CMK (cell line): ENCODE results near the gene GNAO1.

Experiments used
- DNase-seq: peaks from one replicate; pipeline ENCODE4 v3.0.0-alpha.2; 2010; ENCODE audit warnings: low read depth

GNAO1 gene

DNA sequence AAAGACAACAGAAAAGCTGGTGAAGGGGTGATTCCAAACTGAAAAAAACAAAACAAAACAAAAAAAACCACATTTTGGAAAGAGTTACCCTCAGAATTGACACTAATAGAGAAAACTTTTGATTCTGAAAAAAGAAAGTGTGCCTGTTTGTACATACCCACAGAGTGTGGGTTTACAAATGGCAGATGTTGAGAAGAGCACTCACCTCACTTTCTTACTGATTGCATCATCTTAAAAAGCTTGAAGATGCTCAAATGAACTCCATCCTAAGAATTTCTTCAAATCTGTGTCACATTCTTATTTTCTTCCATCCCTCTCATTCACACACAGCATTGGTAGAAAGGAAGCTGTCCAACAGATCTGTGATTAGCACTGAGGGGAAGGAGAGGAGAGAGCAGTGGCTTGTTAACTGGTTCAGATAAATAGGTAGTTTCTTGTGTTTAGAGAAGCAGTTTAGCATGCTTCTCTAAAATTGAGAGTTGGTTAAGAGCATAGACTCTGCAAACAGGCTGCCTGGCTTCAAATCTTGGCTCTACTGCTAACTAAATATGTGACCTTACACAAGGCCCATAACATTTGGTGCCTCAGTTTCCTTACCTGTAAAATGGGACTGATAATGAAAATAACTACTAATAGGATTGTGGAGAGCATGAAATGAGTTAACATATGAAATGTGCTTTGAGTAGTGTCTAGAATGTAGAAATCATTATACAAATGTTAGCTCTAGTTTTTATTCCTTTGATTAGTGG, 6.9 kb downstream of the GNAO1 start:
- DNase-seq: no peak

DNA sequence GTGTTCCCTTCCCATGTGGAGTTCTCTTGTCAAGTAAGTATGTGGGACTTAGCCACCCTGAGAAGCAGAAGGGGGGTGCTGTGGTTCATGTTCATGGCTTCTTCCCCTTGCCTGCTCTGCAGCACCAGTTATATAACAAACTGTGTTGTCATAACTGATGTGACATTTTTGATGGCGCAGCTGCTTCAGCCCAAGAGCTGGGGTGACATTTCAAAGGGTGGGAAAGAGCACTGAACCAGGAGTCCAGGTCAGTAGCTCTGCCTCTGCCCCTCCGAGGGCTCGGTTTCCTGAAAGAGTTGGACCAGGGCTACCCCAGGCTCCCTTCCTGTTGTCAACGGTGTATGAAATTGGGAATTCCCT, 7.4 kb downstream of the GNAO1 start:
- DNase-seq: no peak

- no peak for DNase-seq
These were observed 7.9 kb downstream of the GNAO1 start for GRCh38 chr16:56199164-56199563.

DNA sequence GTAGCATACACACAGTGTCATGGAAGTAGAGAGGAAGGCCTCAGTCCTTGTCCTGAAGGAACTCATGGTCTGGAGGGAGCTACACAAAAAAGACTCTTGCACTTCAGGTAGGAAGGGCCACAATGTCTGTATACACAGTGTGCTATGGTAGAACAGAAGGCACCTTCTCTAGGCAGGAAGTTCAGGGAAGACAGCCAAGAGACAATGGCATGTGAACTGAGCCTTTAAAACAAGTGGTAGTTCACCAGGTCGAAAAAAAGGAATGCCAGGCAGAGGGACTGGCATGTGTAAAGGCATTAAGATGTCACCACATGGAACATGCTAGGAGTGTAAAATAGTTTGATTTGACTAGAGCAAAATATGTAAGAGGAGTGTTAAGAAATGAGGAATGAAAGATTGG, 9.7 kb downstream of the GNAO1 start:
- DNase-seq: no peak

DNA sequence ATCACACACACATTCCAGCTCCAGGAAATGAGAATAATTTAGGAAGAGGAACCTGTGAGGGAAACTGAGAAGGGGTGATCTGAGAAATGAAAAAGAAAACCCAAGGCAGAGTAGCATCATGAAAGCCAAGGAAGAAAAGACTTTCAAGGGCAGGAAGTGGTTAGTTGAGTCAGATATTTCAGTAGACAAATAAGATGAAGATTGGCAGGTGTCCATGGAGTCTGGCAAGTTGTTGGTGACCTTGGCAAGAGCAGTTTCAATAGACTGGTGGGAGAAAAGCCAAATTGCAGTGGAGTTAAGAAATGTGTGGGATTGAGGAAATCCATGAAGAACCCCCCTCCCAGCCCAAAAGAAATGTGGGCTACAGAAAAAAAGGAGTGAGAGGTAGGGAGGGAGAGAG, 10.7 kb downstream of the GNAO1 start:
- DNase-seq: no peak

DNA sequence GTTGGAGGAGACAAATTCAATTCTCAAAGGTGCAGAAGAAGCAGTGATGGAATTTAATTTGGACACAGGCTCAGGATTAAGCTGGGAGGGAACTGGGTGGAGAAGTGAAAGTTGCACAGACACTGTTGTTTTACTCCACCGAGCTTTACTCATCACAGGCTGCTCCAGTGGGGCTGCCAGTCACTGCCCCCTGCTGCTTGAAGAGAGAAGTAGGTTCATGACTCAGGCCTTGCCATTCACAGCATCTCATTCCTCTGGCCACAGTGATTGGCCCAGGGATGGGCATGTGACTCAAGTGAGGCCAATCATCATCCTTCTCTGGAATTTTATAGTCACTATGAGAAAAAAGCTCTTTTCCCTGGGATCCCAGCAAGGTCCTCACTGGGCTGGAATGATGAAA, 11.8 kb downstream of the GNAO1 start:
- peak; percentile 22 for DNase-seq

GRCh38 chr16:56204816-56205215, 13.5 kb downstream of the GNAO1 start:
- DNase-seq: no peak

GRCh38 chr16:56206951-56207350, 15.7 kb downstream of the GNAO1 start:
- DNase-seq: no peak

GRCh38 chr16:56207421-56207820, 16.1 kb downstream of the GNAO1 start:
- no peak for DNase-seq

GRCh38 chr16:56211435-56211981, 20.2 kb downstream of the GNAO1 start:
- DNase-seq: no peak

DNA sequence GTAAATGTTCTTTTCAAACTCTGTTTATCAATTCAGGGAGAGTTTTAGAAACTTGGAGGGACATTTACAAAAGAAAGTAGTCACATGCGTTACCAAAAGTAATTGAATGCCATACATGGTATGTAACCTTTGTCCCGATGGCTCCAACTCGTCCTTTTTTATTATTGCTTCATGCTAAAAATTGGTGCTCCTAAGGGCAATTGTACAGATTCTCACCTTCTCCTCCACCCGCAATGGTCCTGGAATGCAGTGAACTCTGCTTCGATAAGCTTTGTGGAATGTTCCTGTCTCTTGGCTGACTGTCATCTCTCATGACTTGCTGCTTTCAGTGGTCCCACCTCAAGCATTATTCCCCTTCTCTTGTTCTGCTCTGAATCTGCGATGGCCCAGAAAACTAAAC, 20.9 kb downstream of the GNAO1 start:
- no peak for DNase-seq

- DNase-seq: no peak
These were observed 30.7 kb downstream of the GNAO1 start for GRCh38 chr16:56221995-56222394.

GRCh38 chr16:56222474-56222997, 31.2 kb downstream of the GNAO1 start:
- DNase-seq: no peak

DNA sequence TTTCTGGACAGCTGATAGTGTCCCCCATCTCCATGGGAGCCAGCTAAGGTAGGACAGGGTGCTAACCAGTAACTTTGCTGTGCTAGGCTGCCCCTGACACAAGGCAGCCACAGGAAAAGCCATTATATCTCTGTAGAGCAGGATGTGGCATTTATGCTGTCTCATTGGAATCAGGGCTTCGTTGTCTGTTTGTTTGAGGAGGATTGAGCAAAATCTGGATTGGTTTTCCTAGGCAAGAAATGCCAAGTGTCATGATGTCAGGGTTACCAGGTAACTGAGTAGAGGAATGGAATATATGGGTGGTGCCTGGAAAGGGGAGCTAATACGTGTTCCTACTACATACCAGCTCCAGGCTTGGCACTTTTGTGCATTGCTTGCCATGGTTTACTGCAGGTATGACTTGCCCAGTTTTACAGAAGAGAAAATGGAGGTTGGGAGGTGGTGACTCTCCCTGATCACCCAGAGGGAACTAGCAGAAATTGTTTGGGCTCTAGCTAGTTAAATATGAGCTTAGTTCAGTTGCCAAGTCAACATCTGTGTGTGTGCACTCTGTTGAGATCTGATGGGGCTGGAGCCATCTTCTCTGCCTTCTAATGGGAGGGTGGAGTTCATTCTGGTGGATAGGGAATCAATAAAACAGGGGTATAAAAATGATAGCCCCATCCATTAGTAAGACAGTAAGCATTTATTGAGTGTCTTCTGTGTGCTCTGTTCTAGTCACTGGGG, 33.9 kb downstream of the GNAO1 start:
- DNase-seq: no peak

DNA sequence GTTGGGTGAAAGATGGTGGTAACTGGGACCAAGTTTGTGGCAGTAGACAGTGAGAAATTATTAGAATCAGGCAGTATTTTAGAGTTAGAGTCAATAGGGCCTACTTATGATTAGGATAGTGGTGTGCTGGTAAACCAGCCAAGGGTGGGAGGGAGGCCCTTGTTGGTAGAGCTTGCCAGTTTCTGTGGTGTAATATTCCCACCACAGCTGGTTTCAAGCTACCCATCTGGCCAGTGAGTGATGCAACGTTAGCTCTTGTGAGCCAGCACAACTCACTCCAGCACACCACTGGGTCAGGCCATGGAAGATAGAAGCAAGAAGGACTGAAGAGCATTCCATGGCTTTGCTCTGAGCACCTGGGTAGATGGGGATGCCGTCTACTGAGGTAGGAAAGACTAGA, 34.9 kb downstream of the GNAO1 start:
- no peak for DNase-seq

DNA sequence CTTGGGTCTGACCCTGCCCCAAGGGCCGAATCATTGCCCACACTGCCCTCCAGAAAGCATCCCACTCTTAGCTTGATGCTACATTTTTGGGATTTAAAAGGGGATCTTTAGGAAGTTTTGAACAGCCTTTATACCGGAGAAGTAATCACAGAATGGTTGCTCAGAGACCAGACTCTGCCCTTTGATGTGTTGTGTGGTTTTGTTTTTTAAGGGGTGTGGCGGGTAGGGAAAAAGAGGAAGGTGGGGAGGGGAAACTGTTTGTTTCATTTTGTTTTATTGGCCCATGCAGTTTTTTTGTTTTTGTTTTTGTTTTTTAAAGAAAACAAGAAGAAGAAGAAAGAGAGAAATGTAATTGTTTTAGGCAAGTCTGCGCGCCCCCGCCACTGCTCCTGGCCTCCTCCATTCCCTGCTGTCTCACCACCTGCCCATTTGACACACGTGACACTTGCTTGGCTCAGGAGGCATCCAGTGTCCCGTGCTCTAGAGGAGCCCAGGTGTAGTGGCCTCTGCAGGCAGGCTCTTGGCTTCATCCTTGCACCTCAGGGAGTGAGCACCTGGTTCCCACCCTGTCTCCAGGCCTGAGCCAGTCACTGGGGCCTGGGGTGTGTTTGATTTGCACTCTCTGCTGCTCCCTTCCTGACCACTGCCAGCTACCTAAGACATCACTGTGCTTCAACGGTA, 35.7 kb downstream of the GNAO1 start:
- no peak for DNase-seq

GRCh38 chr16:56227936-56228335, 36.6 kb downstream of the GNAO1 start:
- DNase-seq: no peak

DNA sequence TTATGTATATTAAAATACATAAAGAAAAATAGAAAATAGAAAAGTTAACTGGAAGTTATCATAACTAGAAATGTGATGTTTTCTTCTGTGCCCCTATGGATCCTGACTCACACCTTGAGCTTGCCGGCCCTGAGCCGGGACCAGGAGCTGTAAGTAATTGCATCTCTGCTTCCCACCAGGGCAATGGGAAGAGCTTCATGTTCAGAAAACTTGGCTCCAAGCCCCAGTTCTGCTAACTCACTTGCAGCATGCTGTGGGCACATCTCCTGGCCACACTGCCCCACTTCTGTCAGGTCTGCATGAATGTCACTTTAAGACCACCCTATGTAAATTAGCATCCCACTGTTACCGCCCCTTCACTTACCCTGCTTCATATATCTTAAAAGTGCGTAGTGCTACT, 37.2 kb downstream of the GNAO1 start:
- DNase-seq: no peak

DNA sequence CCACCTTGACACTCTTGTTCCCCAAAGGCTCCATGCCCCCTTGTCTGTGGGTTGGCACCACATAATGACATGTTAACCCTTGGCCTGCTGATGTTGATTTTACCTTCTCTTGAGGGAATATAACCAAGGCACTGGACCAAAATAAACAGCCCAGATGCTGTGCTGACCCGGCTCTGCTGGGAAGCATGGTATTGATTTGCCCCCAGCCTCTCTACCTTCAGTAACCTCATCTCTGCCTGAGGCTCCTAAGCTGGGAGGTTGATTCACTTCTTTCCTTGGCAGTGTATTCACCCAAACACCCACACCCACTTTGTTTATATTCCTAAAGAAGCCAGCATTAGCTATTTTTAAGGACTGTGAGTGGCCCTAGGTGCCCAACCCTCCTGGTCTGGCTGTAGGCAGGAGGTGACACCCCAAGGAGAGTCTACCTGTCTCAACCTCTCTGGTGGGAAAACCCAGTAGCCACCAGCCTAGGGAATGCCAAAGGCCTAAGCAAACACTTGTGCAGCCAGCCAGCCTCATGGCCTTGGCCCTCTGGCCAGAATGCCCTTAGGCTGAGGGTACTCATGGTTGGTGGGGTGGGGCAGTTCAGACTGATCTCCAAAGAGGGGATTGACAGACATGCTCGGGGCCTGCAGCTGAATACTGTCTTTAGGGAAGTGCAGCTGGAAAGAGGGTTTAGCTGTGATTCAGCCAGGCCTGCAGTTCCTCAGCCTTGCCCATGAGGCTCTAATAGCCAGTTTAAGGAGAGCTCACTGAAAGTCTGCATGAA, 42.7 kb downstream of the GNAO1 start:
- DNase-seq: no peak

DNA sequence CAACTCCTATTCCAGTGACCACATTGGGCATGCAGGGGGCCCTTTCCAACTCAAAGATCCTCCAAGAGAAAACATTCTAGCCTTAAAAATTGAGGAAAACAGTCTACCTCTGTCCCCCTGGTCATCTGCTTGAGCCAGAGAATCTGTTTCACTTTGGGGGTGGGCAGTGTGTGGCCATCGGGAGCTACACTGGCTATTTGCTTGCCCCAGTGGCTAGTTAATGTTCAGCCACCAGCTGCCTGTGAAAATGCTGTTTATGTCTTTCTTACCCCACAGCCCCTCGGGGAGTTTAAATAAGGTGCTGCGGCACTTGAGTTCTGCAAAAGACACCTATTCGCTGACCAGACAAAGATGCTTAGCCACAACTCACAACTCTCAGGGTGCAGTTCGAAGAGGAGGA, 43.4 kb downstream of the GNAO1 start:
- DNase-seq: no peak

GRCh38 chr16:56237451-56237930, 46.2 kb downstream of the GNAO1 start:
- no peak for DNase-seq

DNA sequence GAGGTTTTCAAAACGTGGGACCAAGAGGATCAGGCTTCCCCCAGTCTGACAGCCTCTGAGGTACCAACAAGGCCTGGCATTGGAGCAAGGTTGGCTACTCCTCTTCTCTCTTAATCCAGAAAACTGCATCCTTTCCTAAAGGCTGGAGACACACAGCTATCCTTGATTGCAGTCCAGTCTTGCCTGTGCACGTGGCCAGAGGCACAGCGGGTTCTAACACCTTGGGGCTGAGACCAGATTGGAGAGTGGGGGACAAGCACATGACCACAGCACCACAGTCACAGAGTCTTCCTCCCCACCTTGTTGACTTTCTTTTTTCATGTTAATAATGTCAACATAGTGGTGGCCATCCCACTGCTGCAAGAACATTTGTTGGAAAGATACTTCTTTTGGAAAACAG, 46.9 kb downstream of the GNAO1 start:
- no peak for DNase-seq
